GM19372 (cell line): ENCODE results near the gene LRRC8D.

ENCODE experiments used
- ATAC-seq: cut with Tn5 transposase; IDR thresholded peaks from one replicate; pipeline ENCODE4 v1.9.1; 2021; ENCODE audit warnings: mild to moderate bottlenecking, low read depth, moderate library complexity; ENCODE audit not compliant: unreplicated experiment

The LRRC8D gene

DNA sequence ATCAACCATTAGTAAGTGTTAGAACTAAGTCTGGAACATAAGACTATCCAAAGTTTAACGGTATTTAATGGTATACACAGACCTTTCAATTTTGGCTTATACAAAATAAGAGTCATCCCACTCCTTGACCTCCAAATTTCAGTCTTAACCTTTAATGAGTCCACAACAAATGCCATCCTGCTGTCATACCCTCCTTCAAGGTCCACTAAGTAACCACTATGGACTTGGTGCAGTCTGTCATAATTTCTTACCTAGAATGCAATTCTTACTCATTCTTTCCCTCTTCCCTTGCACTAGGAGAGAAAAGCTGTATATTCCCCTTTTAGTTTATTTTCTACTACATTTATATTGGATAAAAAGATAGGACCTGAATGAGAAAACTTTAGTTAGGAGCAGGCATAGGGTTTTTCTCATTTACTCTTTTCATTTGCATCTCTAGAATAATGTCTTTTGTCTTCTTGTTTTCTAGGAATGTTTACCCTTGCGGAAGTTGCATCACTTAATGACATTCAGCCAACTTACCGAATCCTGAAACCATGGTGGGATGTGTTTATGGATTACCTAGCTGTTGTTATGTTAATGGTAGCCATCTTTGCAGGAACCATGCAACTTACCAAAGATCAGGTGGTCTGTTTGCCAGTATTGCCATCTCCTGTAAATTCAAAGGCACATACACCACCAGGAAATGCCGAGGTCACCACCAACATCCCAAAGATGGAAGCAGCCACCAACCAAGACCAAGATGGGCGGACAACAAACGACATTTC, 111.9 kb downstream of the LRRC8D start:
- ATAC-seq, result no peak

DNA sequence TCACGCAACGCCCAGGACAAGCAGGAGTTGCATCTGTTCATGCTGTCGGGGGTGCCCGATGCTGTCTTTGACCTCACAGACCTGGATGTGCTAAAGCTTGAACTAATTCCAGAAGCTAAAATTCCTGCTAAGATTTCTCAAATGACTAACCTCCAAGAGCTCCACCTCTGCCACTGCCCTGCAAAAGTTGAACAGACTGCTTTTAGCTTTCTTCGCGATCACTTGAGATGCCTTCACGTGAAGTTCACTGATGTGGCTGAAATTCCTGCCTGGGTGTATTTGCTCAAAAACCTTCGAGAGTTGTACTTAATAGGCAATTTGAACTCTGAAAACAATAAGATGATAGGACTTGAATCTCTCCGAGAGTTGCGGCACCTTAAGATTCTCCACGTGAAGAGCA, 113.6 kb downstream of the LRRC8D start:
- no peak for ATAC-seq

DNA sequence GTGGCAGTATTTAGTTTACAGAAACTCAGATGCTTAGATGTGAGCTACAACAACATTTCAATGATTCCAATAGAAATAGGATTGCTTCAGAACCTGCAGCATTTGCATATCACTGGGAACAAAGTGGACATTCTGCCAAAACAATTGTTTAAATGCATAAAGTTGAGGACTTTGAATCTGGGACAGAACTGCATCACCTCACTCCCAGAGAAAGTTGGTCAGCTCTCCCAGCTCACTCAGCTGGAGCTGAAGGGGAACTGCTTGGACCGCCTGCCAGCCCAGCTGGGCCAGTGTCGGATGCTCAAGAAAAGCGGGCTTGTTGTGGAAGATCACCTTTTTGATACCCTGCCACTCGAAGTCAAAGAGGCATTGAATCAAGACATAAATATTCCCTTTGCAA, 114.4 kb downstream of the LRRC8D start:
- ATAC-seq, result no peak

DNA sequence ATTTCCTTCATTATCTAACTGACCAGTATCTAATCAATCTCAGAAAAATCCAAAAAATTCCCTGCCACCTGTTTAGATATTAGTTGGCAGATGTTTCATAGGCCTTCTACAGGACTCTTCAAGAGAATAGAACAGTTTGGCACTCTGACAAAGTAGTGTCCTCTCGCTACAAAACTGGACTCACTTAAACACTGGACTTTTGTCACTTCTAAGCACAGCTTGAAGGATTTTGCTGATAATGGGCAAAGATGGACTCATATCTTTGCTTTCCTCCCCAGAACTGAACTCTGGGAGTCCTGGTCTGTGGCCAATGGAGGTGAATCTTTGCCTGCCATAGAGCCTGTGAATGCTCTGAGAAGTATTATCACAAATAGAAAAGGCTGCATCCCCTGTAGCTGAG, 115.9 kb downstream of the LRRC8D start:
- ATAC-seq, result no peak

DNA sequence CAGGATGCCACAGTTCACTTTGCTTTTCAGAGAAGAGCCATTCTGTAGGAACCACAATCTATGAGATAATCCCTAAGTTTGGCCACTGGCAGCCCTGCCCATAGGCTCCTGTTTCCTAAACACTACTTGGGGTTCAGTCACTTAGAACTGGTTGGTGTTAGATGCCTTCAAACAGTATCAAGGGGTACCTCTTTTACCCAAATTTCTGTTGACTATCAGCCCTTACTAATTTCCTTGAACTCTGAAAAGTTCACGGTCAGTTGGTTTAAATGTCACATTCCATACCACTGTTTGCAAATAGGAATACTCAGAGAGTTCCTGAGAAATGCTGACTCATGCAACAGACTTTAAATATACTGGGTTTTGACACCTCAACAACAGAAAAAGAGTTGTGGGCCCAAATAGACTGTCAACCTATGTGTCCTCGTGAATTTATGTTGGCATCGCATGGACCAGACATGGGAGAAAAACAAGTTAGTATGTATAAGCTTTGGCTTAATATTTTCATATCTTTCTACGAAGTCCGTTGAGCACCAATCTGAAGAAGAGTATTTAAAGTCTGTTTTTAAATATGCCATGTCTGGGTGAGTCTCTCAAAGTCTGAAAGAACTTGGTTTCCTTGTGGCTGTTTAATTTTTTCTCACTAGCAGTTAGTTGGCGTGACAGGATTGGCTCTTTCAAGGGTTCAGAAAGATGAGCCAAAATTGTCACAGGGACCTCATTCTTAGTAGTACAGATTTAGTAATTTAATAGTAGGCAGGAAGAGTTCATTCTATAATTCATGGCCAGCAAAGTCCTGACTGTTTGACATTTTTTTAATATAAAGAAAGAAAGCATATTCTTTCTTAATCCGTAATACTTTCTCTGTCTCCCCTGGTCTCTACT, 117.6 kb downstream of the LRRC8D start:
- ATAC-seq, result no peak

DNA sequence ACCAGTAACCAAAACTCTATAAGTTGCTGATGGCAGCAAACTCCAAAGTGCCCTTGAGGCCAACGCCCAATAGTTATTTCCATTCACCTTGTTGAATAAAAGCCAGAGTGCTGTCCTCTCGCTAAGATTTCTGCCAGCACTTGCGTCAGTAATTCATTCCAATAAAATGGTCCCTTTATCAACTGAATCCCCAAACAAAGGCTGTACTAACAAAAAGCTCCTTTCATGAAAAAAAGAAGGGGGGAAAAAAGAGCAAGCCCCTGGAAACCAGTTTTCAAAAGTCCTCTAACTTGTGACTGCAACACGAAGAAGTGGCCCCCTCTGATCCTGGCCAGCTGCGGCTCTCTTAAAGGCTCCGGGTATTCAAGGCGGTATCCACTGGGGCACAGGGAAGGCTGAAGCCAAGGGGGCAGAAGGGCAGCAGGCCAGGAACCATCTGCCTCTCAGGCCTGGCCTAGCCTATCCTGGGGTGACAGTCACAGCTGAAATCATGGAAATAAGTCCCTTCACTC, 118.3 kb downstream of the LRRC8D start:
- ATAC-seq, result no peak

DNA sequence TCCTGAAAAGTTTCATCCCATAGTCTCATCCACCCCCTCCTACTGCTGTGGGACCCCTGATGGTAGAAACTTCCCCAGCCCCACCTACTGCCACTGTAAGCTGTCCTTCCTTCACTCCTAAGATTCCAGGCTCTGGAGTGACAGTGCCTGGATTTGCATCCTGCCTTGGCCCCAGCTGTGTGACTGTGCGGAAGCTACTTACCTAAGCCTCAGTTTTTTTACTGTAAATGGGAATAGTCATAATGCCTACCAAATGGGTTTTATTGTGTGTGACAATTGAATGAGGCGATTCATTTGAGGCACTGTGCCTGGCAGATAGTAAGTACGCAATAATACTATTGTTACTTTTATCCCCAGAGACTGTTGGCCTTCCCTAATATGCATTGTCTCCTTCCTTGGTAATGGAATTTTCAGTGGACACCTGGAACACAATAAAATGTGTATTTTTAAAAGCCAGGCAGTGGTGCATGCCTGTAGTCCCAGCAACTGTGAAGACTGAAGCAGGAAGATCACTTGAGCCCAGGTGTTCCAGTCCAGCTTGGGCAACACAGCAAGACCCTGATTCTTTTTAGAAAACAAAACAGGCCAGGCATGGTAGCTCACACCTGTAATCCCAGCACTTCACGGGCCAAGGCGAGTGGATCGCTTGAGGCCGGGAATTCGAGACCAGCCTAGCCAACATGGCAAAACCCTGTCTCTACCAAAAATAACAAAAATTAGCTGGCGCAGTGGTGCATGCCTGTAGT, 119.0 kb downstream of the LRRC8D start:
- ATAC-seq, result no peak

DNA sequence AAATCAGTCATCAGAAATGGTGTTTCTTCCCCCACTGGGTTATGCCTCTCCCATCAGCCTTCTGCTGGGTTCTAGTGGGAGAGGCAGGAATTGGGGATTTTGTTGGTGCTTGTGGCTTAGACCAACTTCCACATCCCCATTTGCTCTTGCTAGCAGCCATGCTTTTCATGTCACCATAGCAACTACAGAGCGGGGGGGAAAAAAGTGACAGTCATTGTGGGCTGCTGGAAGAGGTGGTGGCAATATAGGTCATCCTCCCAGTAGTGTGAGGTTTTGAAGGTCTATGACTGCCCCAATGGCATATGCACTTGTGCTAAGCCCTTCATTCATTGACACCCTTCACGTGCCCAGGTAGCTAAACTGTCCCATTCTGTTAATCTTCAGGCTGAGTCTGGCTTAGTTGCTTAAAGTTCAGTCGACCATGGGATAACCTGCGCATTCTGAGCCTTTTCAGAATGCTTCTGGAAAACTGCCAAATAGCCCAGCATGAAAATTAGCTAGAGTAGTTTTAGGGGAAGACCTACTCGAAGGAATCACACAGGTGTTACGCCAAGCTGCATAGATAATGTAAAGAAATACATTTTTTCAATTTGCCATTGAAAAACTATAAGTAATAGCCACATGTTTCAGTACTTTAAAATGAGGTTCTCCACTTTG, 120.4 kb downstream of the LRRC8D start:
- ATAC-seq, result no peak

DNA sequence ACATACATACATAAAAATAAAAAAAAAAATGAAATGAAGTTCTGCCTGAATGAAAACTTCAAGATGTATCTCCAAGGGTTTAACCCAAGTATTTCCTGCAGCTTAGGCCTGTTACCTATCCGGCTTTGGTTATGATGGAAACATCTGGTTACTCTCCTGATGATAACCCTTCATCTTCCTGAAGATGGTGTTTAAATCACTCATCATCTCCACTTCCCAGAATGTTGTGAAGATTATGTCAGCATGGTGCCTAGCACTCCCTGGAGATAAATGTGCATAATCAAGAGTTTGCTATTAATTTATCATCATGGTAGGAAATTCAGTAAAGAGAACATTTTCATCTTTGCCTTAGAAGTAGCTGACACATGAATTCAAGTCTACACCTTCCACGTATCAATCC, 121.2 kb downstream of the LRRC8D start:
- no peak for ATAC-seq

DNA sequence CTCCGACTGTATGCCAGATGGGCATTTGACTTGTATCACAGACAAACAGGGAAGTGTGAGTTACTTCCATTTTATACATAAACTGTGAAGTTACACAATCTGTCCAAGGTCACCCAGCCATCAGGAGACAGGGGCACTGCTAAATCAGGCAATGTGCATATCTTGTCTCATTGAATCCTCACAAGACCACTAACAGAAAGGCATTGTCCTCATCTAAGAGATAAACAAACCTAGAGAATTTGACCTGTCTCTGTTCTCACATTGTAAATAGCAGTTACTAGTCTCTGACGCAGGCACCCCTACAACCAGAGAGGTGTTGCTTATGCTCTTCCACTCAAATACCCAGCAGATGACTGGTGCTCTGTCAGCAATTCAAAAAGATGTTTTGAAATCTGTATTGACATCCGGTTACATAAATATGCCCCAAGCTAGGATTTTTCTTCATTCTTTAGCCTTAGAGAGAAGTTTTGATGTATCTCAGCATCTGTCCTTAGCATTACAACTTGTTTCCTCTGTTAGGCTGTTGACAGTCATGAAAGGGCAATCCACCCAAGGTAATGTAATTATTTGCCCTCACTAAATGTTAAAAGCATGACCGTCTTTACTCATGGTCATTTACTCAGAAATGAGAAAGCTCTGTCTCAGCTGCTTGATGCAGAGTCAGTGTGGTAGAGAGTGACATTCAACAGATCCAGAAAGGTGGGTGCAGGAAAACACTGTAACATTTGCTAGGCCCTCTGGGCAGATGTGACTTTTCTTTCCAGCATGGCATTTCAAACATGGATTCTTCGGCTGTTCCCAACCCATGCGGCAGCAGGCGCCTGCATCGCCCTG, 122.2 kb downstream of the LRRC8D start:
- no peak for ATAC-seq

DNA sequence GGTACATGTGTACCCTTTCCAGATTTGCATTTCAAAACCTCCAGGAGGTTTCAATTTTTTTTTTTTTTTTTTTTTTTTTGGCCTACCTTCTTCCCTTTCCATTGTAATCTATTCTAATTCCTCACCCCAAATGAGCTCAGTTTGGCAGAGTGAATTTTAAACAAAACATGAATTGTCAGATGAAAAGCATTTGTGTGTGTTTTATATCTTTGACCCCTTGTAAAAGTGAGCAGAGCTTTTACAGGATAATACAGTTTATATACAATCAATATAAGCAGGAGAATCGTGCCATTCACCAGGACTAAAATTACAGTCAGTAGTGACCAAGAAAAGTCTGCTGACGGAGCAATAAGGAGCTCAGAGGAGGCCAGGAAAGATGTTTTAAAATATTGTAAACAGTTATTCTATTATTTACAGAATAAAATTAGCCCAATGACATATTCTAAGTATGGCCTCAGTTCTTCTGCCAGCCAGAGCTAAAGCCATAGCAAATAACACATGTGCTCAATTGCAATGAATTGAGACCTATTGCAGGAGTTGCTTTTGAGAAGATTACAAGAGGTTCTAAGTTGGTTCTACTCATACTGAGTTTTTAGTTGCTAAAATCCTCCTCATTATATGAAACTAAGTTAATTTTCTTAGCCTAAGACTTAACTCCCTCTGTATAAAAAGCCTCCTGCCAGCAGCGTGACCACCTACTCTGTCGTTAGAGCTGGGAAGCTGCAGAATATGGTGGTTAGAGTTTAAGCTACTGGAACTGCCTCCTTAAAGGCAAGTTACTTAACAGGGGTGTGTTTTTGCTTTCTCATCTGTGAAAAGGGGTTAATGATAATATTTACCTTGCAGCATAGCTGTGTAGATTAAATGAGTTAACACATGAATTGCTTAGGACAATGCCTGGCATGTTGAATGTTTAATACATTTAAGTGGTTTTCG, 123.3 kb downstream of the LRRC8D start:
- ATAC-seq, result no peak

DNA sequence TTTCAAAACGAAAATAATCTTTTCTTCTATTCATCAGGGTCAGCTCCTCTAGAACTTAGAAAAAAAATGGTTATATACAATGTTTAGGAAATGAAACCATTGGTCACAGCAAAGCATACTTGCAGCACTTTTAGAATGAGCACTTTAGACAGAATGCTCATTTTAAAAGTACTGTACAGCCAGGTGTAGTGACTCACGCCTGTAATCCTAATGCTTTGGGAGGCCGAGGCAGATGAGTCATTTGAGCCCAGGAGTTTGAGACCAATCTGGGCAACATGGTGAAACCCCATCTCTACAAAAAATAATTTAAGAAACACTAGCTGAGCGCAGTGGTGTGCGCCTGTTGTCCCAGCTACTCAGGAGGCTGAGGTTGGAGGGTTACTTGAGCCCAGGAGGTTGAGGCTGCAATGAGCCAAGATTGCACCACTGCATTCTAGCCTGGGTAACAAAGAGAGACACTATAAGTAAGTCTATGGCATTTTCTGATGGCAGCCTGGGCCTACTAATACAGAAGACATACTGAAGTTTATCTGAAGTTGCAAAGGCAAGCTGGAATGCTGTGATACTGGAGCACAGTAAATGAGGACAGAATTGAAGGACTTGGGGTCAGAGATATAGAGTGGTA, 125.1 kb downstream of the LRRC8D start:
- no peak for ATAC-seq

DNA sequence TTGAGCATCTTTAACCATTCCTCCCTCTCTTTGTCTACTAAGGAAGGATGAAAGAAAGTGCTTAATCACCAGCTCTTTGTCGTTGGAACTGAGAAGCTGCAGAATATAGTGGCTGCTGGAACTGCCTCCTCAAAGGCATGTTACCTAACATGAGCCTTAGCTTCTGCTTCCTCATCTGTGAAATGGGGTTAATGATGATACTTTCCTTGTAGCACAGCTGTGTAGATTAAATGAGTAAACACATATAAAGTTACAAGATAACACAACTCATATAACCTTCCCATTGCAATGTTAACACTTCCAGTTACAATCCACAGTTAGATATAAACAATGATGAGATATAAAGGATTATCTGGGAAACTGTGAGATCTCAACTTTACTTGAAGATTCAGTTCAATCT, 125.7 kb downstream of the LRRC8D start:
- ATAC-seq, result no peak

DNA sequence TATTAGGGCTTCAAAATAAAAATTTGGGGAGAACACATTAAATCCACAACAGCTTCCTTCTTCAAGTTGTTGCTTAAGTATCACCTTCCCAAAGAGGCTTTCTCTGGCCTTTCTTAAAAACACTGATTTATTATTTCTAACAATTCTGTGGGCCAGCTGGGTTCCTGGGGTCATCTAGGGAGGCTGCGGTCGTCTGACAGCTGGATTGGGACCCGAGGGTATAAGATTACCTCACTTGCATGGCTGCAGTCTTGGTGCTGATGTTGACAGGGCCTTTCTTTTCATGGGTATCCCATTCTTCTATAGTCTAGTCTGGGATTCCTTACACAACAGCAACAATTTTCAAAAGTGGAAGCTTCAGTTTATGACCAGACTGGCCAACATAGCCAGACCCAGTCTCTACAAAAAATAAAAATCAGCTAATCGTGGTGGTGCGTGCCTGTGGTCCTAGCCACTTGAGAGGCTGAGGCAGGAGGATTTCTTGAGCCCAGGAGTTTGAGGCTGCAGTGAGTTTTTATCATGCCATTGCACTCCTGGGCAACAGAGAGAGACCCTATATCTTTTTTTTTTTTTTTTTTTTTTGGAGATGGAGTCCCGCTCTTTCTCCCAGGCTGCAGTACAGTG, 128.0 kb downstream of the LRRC8D start:
- no peak for ATAC-seq

DNA sequence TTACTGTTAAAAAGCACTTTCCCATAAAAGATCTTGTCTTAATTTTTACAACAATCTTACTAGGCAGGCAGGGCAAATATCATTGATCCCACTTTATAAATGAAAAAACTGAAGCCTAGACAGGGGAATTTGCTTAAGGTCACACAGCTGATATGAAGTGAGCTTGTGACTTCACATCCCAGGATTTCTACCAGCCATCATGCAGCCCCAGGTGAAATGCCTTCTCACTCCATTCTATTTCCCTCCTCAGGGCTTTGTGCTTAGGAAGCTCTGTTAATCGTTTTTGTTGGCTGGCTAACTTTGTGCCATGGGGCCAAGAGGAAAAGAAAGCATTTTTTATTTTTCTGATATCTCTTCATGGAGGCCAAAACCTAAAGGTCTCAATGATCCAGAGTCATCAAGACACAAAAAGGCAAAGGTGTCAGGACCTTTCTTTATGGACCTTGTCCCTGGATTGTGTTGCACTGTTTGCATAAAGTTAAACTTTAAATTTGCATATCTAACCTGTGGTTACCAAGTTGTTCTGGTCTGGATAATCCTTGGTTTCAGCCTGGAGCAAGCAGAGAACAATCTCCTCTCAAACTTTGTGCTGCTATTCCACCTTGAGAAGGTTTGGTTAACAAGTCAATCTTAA, 129.3 kb downstream of the LRRC8D start:
- no peak for ATAC-seq

DNA sequence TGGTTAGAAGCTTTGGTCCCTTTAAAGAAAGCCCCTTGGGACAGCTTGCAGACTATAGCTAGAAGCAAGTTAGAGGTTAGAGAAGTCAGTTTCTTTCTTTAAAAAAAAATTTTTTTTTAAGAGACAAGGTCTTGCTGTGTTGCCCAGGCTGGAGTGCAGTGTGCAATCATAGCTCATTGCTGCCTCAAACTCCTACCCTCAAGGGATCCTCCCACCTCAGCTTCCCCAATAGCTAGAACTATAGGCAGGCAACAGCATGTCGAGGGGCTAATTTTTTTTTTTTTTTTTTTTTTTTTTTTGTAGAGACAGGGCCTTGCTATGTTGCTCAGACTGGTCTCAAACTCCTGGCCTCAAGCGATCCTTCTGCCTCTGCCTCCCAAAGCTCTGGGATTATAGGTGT, 129.9 kb downstream of the LRRC8D start:
- no peak for ATAC-seq
